Smooth muscle cell of trachea (primary cell): ENCODE measurements around the gene HMGXB4. TPM values are rescaled to one million over a fixed set of nuclear protein-coding genes. Genes with fewer than 3 reads are reported as not detected.

Experiments
- total RNA-seq: library from RNA; depleted of rRNA; stranded (reverse); fragments of >200 nt; gene quantifications from 2 replicates; pipeline ENCODE4 v1.2.1, GENCODE V29; 2014

The HMGXB4 gene, protein sequence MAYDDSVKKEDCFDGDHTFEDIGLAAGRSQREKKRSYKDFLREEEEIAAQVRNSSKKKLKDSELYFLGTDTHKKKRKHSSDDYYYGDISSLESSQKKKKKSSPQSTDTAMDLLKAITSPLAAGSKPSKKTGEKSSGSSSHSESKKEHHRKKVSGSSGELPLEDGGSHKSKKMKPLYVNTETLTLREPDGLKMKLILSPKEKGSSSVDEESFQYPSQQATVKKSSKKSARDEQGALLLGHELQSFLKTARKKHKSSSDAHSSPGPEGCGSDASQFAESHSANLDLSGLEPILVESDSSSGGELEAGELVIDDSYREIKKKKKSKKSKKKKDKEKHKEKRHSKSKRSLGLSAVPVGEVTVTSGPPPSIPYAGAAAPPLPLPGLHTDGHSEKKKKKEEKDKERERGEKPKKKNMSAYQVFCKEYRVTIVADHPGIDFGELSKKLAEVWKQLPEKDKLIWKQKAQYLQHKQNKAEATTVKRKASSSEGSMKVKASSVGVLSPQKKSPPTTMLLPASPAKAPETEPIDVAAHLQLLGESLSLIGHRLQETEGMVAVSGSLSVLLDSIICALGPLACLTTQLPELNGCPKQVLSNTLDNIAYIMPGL
- total RNA-seq, result 15.7 and 26.2 TPM in 2 replicates

DNA sequence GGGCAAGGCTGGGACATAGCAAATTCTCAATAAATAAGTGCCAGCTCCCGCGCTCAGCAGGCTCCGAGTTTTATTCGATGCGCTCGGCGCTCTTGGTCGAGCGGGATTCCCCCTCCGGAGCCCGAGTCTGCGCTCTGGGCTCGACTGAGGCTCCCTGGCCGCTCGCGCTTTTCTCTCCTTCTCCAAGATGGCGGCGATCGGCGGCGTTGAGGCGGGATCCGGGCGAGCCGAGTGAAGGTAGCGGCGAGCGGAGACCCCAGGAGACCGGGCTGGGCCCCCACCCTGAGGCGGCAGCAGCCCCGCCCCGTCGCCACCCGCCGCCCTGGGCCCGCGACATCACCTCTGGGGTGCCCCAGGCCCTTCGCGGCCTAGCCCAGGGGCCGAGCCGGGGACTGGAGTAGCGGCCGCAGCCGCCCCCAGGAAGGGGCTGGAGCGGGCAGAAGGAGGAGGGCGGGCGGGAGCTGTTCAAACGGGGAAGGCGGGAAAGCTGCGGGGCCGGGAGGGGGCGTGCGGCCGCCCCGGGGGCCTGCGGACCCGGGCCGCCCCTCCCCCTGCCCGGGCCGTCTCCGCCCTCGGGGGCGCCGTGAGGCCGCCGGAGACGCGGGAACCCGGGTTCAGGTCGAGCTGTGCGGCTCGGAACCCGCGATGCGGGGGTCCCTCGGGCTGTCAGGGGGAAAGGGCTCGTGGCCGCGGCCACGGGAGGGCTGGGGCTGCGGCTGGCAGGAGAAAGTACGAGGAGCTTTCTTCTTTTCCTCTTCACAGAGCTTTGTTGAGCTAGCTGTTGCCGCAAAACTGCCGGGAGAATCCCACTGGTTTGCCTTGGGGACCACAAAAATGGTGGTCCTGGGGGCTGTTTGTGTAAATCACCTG, at the start of gene HMGXB4:
Gene HMGXB4 (plus strand): TSS at position 173 of the 870 bp plus-strand sequence. CDS start 4,898 bp downstream, outside the sequence.

DNA sequence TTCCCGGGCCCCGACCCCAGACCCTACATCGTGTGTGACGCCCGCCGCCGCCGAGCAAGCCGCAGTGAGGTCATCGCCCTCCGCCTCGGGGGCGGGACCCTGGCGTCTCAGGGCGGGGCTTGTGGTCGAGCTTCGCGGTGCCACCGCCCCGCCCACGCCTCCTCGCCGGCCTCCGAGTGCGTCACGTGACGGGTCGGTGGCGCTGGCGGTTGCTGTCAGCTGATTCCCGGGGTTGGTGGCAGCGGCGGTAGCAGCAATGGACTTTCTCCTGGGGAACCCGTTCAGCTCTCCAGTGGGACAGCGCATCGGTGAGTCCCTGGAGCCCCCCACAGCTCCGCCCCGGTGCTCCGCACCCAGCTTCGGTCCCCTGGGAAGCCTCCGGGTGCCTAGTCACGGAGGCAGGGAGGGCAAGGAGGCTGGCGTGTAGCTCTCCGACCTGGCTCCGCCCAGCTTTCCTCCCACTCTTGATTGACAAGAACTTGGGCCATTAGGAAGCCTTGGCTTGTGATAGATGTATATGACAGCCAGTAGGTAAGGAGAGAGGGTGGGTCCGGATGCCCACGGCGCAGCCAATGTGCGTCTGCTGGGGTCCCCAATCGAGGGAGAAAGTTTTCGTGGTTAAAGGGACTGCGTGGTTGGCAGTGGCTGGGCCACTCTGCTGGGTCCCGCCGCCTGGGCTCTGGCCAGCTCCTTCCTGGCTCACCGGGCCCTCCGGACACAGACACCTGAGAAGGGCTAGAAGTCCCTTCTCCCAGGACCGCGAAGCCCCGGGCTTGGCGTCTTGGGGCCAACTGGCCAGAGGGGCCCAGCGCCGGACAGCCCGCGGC, 42.6 kb downstream of the HMGXB4 start, which contains the start of gene TOM1:
Gene TOM1 (plus strand): TSS at position 222 of the 827 bp plus-strand sequence. CDS start 35 bp downstream, at position 257.

Other genes starting within 250 kb of the HMGXB4 start
- gene ISX, start 191.3 kb upstream of the HMGXB4 start, total RNA-seq, result not detected in 2 replicates
- gene TOM1, start 42.4 kb downstream of the HMGXB4 start, total RNA-seq, result 26.2 and 62.9 TPM in 2 replicates
- 217 and 768 TPM in 2 replicates for gene HMOX1, start 123.6 kb downstream of the HMGXB4 start, total RNA-seq
- gene MCM5, start 142.6 kb downstream of the HMGXB4 start, total RNA-seq, result 18.9 and 65.7 TPM in 2 replicates